Endodermal cell (in vitro differentiated cells): ENCODE data around the gene RHOT2. TPM values are rescaled to one million over a fixed set of nuclear protein-coding genes. Genes with fewer than 3 reads are reported as not detected.
"Not testable (repeated sequence)": the region's sequence is repeated elsewhere in the genome, so short reads cannot be mapped to it uniquely, and the experiment has no call there.

ENCODE experiments used
- DNase-seq: peaks from one replicate; pipeline ENCODE4 v3.0.0-alpha.2; 2017
- H3K27ac ChIP-seq: 2 replicates; pipeline ENCODE4 v1.5.1; 2013; ENCODE audit warnings: mild to moderate bottlenecking, low read depth, low read length, moderate library complexity
- H3K27me3 ChIP-seq: 2 replicates; pipeline ENCODE4 v1.6.1; 2013; ENCODE audit warnings: mild to moderate bottlenecking, low read length, moderate library complexity; ENCODE audit not compliant: insufficient read depth, control insufficient read depth, poor library complexity, severe bottlenecking
- H3K36me3 ChIP-seq: 2 replicates; pipeline ENCODE4 v1.7.0; 2013; ENCODE audit warnings: mild to moderate bottlenecking, low read length, moderate library complexity; ENCODE audit not compliant: control insufficient read depth, insufficient read depth
- H3K4me1 ChIP-seq: one replicate; pipeline ENCODE4 v1.7.0; 2013; ENCODE audit warnings: low read length; ENCODE audit not compliant: control insufficient read depth, insufficient read depth
- H3K4me3 ChIP-seq: 2 replicates; pipeline ENCODE4 v1.5.1; 2013; ENCODE audit warnings: mild to moderate bottlenecking, low read length, moderate library complexity
- H3K9ac ChIP-seq: 2 replicates; pipeline ENCODE4 v1.6.1; 2013; ENCODE audit warnings: mild to moderate bottlenecking, low read length, moderate library complexity; ENCODE audit not compliant: poor library complexity, severe bottlenecking; ENCODE audit errors: extremely low read depth
- H3K9me3 ChIP-seq: 2 replicates; pipeline ENCODE4 v1.6.1; 2013; ENCODE audit warnings: mild to moderate bottlenecking, low read length, moderate library complexity; ENCODE audit not compliant: control insufficient read depth
- H3K27ac Mint-ChIP-seq: 2 replicates; pipeline ENCODE4 v1.8.0; 2020; ENCODE audit warnings: mixed read lengths
- H3K27me3 Mint-ChIP-seq: 2 replicates; pipeline ENCODE4 v1.8.0; 2021; ENCODE audit warnings: mild to moderate bottlenecking, mixed read lengths; ENCODE audit not compliant: insufficient read depth
- H3K36me3 Mint-ChIP-seq: 2 replicates; pipeline ENCODE4 v1.8.0; 2020; ENCODE audit warnings: low read depth, mixed read lengths
- H3K4me1 Mint-ChIP-seq: 2 replicates; pipeline ENCODE4 v1.8.0; 2020; ENCODE audit warnings: mixed read lengths
- H3K4me3 Mint-ChIP-seq: 2 replicates; pipeline ENCODE4 v1.8.0; 2020; ENCODE audit warnings: mild to moderate bottlenecking, moderate library complexity, mixed read lengths
- H3K9me3 Mint-ChIP-seq: 2 replicates; pipeline ENCODE4 v1.8.0; 2020; ENCODE audit warnings: mild to moderate bottlenecking, mixed read lengths
- WGBS, 2 experiments: methylation state at CpG; one replicate each; pipeline versions ENCODE4 v1.1.5 to v1.1.7; 2013; ENCODE audit warnings: missing lambda C conversion rate in 2 of 2, mixed read lengths in 1 of 2; ENCODE audit not compliant: insufficient coverage in 1 of 2, insufficient read length in 1 of 2; 5-methylcytosine and 5-hydroxymethylcytosine counted together
- total RNA-seq, 2 donors: library from RNA; stranded (reverse); fragmentation: NEBNext Ultra II Directional in 1 of 2; extraction: Animal tissue kit (Norgen Biotek cat#: 25700) in 1 of 2; gene quantifications; 2 replicates in 1 of 2; 3 replicates in 1 of 2; pipeline ENCODE4 v1.2.1, GENCODE V29; 2021
- TF ChIP-seq, protein P1 (sequence below): fragments of 200-600 bp; sonication (generic); conservative IDR thresholded peaks from 2 replicates; pipeline ENCODE4 v1.5.0; 2021; ENCODE audit warnings: antibody characterized with exemption, mild to moderate bottlenecking

Gene RHOT2
- total RNA-seq, 2 donors from 2014 or later: 180 to 193 TPM

DNA sequence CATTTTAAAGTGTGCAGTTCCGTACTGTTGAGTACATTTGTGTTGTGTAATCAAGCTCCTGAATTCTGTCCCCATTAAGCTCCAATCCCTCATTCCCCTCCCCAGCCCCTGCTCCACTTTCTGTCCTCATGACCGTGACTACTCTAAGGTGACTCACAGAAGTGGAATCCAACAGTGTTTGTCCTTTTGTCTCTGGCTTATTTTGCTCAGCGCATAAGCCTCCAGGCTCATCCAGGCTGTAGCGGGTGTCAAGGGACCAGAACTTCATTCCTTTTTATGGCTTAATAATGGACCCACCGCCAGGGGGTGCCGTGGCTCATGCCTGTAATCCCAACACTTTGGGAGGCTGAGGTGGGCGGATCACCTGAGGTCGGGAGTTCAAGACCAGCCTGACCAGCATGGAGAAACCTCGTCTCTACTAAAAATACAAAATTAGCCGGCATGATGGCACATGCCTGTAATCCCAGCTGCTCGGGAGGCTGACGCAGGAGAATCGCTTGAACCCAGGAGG lies 44.9 kb downstream of the RHOT2 start:
- H3K4me3 ChIP-seq, H3K27ac ChIP-seq, H3K9me3 ChIP-seq, H3K36me3 Mint-ChIP-seq, H3K4me1 ChIP-seq, H3K4me3 Mint-ChIP-seq, H3K9me3 Mint-ChIP-seq, H3K36me3 ChIP-seq, H3K9ac ChIP-seq, H3K4me1 Mint-ChIP-seq: not testable (repeated sequence)
- WGBS, 2 experiments: 24 to 57% methylated on average over 5 to 13 of the region's 13 CpGs
- peak; percentile 91 for DNase-seq
- H3K27me3 Mint-ChIP-seq: peaks cover 58% of the 10 kb centered on the region
- H3K27ac Mint-ChIP-seq: peak overlapping the region; percentile 75
- peaks cover 62% of the 10 kb centered on the region for H3K27me3 ChIP-seq
- TF ChIP-seq, protein P1, sequence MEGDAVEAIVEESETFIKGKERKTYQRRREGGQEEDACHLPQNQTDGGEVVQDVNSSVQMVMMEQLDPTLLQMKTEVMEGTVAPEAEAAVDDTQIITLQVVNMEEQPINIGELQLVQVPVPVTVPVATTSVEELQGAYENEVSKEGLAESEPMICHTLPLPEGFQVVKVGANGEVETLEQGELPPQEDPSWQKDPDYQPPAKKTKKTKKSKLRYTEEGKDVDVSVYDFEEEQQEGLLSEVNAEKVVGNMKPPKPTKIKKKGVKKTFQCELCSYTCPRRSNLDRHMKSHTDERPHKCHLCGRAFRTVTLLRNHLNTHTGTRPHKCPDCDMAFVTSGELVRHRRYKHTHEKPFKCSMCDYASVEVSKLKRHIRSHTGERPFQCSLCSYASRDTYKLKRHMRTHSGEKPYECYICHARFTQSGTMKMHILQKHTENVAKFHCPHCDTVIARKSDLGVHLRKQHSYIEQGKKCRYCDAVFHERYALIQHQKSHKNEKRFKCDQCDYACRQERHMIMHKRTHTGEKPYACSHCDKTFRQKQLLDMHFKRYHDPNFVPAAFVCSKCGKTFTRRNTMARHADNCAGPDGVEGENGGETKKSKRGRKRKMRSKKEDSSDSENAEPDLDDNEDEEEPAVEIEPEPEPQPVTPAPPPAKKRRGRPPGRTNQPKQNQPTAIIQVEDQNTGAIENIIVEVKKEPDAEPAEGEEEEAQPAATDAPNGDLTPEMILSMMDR: peak; percentile 76

DNA sequence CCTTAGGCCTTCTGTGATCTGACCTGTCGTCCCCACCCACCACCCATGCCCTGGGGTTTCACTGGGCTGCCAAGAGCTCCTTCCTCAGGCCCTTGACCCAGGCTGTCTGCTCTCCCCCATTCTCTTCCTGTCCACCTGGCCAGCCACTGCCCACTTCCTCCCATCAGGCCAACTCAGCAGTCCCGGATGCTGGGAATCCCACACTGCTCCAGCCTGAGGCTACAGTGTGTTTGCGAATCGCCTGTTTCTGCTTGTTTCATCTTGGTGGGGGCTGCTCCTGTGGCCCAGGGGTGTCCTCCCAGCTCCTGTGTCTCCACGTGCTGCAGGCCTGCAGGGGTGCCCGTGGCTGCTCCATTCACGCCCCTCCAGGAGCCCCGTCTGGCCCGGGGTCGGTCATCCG lies 46.1 kb downstream of the RHOT2 start:
- Mint-ChIP-seq H3K9me3 (no peaks in the 10 kb centered on the region), H3K36me3 (no peaks in the 10 kb centered on the region), H3K27me3 (peaks cover 45% of the 10 kb centered on the region), H3K27ac (no peak overlapping the region), H3K4me3 (no peak overlapping the region), H3K4me1 (peaks cover 6% of the 10 kb centered on the region)
- H3K4me1 ChIP-seq: peaks cover 4% of the 10 kb centered on the region
- H3K27me3 ChIP-seq: peaks cover 49% of the 10 kb centered on the region
- no peak overlapping the region for H3K27ac ChIP-seq
- no peak for DNase-seq
- no peaks in the 10 kb centered on the region for H3K36me3 ChIP-seq
- no peak overlapping the region for H3K9ac ChIP-seq
- H3K4me3 ChIP-seq: no peak overlapping the region
- WGBS, 2 experiments: 93 to 94% methylated on average over 5 to 11 of the region's 11 CpGs
- no peaks in the 10 kb centered on the region for H3K9me3 ChIP-seq
- TF ChIP-seq, protein P1: no peak

DNA sequence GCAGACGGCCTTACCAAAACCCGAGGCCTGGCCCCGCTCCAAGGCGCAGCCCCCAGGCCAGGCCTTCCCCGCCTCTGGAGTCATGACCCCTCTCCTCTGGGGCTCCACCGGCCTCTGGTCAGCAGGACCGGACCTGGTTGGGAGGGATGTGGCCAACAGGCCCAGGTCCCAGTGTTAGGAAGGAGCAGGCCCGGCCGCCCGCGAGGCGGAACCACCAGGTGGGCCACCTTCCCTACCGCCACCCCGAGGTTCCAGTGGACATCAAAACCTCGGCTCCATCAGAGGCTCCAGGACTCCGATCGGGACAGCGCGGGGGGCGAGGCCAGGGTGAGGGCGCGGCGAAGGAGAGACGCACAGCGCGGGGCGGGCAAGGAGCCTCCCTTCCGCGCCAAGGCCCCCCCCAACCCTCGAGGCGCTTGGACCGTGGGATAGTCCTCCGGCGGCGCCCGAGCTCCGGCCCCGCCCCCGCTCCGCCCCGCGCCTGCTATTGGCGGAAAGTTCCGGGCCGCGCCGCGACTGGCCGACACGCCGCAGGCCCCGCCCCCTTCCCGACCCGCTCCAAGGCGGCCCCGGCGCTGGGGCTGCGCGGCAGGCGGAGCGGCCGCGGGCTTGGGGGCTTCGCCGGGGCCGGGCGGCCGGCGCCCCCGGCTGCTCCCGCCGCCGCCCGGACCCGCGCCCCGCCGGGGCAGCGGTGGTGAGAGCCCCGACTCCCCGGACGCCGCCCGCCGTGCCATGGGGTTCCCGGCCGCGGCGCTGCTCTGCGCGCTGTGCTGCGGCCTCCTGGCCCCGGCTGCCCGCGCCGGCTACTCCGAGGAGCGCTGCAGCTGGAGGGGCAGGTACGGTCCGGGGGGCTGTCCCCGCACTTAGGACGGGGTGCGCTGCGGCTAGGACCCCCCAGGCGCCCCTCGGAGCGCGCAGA lies 46.9 kb downstream of the RHOT2 start, which contains the start of gene METRN:
METRN (plus strand) TSS at position 561 of the 919 bp plus-strand sequence; CDS start at position 733, 172 bp downstream.
- Histone ChIP-seq H3K9ac (no peak within 1 kb of the TSS), H3K36me3 (no peaks in the 10 kb centered on the region), H3K9me3 (no peaks in the 10 kb centered on the region), H3K27ac (peak within 1 kb of the TSS; percentile 68), H3K4me3 (peak within 1 kb of the TSS; percentile 60), H3K4me1 (peaks cover 4% of the 10 kb centered on the region), H3K27me3 (peaks cover 42% of the 10 kb centered on the region)
- Mint-ChIP-seq H3K36me3 (no peaks in the 10 kb centered on the region), H3K27me3 (peaks cover 38% of the 10 kb centered on the region), H3K4me1 (peaks cover 6% of the 10 kb centered on the region), H3K4me3 (peak within 1 kb of the TSS; percentile 49), H3K9me3 (no peaks in the 10 kb centered on the region), H3K27ac (no peak within 1 kb of the TSS)
- DNase-seq: peak; percentile 95
- TF ChIP-seq, protein P1: no peak
- 9 to 59% methylated on average over 6 to 108 of the region's 108 CpGs for WGBS, 2 experiments
